Pancreas (tissue), 10 donors: ENCODE results near the gene SYP. TPM values are rescaled to one million over a fixed set of nuclear protein-coding genes. Genes with fewer than 3 reads are reported as not detected.

ENCODE experiments used
- ATAC-seq, 4 donors: fragments of 200-7000 bp; cut with Tn5 transposase; one replicate each; pipeline versions ENCODE4 v1.8.0 to v1.9.1; 2020; ENCODE audit warnings: mild to moderate bottlenecking in 4 of 4, moderate library complexity in 4 of 4
- DNase-seq, 6 donors: peaks; one replicate each; pipeline ENCODE4 v3.0.0-alpha.2; 2020
- FAIRE-seq: peaks from 2 replicates; lab custom pipeline; 2012; peaks lifted over from hg19 to GRCh38; lab: Jason Lieb, UNC
- H3K27ac ChIP-seq, 4 donors: fragments of 200-600 bp; sonication (generic); 1 replicate in 3 of 4; 2 replicates in 1 of 4; pipeline versions ENCODE4 v1.5.0 to v1.8.0; 2020
- H3K27me3 ChIP-seq, 4 donors: fragments of 200-600 bp; one replicate each; pipeline ENCODE4 v1.8.0; 2021
- H3K36me3 ChIP-seq, 3 donors: fragments of 200-600 bp; sonication (generic) in 1 of 3; one replicate each; pipeline versions ENCODE4 v1.5.0 to v1.8.0; 2020 to 2021
- H3K4me1 ChIP-seq, 3 donors: fragments of 200-600 bp; one replicate each; pipeline ENCODE4 v1.8.0; 2021
- H3K4me3 ChIP-seq, 4 donors: fragments of 200-600 bp; sonication (generic) in 2 of 4; one replicate each; pipeline versions ENCODE4 v1.5.0 to v1.8.0; 2020 to 2021
- H3K9me3 ChIP-seq, 4 donors: fragments of 200-600 bp; one replicate each; pipeline ENCODE4 v1.8.0; 2021
- WGBS, 2 donors: extraction: QIAGEN DNeasy Blood & Tissue Kit; methylation state at CpG; one replicate each; pipeline ENCODE4 v1.1.7; 2013; 5-methylcytosine and 5-hydroxymethylcytosine counted together
- intact Hi-C, 3 donors: fragments of 100-400 bp; cut with DNase I; formaldehyde crosslinking; loops; one replicate each; pipeline versions ENCODE4 v1.11.1 to v1.14.2; 2022
- polyA plus RNA-seq, 2 donors: library from polyadenylated mRNA; stranded (reverse); fragments of 200-250 nt; gene quantifications; one replicate each; pipeline ENCODE4 v1.2.3, GENCODE V29; 2013
- total RNA-seq, 6 donors: library from RNA; stranded (reverse); fragmentation: NEBNext Ultra II Directional in 4 of 6; extraction: Animal tissue kit (Norgen Biotek cat#: 25700) in 4 of 6; gene quantifications; one replicate each; pipeline versions ENCODE4 v1.2.1 to v1.2.4, GENCODE V29; 2021 to 2023
- TF ChIP-seq, protein P1 (sequence below), 4 donors: fragments of 200-600 bp; sonication (generic) in 3 of 4; IDR thresholded peaks; one replicate each; pipeline versions ENCODE4 v1.5.0 to v1.8.0; 2021; ENCODE audit warnings: antibody characterized with exemption in 4 of 4
- donor health status: healthy with polysubstance abuse.
- donor health status: DM: no; HTN: no; CAD: no; lungs with moderate emphysema.
- donor health status: DM: no; HTN: no; CAD: no.
- donor health status: control.
- donor health status: control.
- donor health status: Bipolar disorder and iron deficiency.
- donor health status: DM: yes; HTN: yes; CAD: no.
- donor health status: DM: no; HTN: no; CAD: no.
- donor health status: DM: no; HTN: no; CAD: no.
- donor health status: DM: yes; HTN: yes; CAD: no.

Gene SYP
- total and polyA plus RNA-seq, 8 donors: 2.0 to 41.7 (median 6.7) TPM

DNA sequence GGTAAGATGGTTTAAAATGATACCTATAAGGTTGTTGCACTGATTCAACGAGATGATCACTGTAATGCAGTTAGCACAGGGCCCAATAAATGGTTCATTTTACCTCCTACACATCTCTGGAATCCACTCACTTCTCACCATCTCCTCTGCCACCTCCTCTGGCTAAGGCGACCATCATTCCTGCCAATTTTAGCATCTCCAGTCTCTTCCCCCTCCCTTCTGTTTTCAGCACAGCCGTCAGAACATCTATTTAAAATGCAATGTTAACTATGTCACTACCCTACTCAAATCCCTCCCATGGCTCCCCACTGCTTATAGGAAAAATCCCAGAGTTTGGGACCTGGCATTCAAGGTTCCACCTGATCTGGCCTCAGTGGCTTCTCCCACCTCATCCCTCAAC lies 3.5 kb upstream of the SYP start:
- FAIRE-seq: no peak
- peaks cover 0 to 5% (median 4%) of the 10 kb centered on the region in 3 donors for H3K4me1 ChIP-seq
- no peak for ATAC-seq

DNA sequence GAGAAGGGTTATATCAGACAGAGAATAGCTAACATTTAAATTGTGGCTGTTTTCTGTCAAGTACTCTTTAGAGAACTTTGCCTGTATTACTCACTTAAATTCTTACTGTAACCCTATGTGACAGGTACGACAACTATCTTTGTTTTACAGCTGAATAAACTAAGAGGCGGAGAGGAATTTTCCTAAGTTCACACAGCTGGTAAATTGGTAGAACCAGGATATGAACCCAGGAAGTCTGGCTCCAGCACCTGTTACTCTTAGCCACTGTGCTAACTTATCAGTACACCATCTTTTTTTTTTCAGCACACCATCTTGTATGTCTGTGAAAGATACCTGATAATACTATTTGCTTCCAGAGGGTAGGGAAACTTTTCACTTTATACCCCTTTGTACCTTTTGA lies 2.0 kb upstream of the SYP start:
- peak; percentile 33 to 58 (median 46) for ATAC-seq
- Histone ChIP-seq H3K4me3 (no peak overlapping the region), H3K27ac (peak overlapping the region in 2 of 4 donors; percentile 12 to 55), H3K9me3 (no peaks in the 10 kb centered on the region), H3K36me3 (no peaks in the 10 kb centered on the region), H3K27me3 (no peaks in the 10 kb centered on the region), H3K4me1 (peaks cover 0 to 5% (median 4%) of the 10 kb centered on the region in 3 donors)
- TF ChIP-seq, protein P1, sequence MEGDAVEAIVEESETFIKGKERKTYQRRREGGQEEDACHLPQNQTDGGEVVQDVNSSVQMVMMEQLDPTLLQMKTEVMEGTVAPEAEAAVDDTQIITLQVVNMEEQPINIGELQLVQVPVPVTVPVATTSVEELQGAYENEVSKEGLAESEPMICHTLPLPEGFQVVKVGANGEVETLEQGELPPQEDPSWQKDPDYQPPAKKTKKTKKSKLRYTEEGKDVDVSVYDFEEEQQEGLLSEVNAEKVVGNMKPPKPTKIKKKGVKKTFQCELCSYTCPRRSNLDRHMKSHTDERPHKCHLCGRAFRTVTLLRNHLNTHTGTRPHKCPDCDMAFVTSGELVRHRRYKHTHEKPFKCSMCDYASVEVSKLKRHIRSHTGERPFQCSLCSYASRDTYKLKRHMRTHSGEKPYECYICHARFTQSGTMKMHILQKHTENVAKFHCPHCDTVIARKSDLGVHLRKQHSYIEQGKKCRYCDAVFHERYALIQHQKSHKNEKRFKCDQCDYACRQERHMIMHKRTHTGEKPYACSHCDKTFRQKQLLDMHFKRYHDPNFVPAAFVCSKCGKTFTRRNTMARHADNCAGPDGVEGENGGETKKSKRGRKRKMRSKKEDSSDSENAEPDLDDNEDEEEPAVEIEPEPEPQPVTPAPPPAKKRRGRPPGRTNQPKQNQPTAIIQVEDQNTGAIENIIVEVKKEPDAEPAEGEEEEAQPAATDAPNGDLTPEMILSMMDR (IDR thresholded peaks at IDR 0.05): no peak
- WGBS, 2 donors: 37 to 39% methylated on average over 2 of the region's 2 CpGs
- intact Hi-C loops: no loop called here
- FAIRE-seq: peak; percentile 57
- DNase-seq: no peak

More for the DNA sequence above, 3.5 kb upstream of the SYP start:
- no peaks in the 10 kb centered on the region for H3K27me3 ChIP-seq
- no peak overlapping the region for H3K4me3 ChIP-seq
- no peaks in the 10 kb centered on the region for H3K36me3 ChIP-seq
- H3K9me3 ChIP-seq: no peaks in the 10 kb centered on the region
- TF ChIP-seq, protein P1 (IDR thresholded peaks at IDR 0.05): no peak
- intact Hi-C loops: no loop called here
- no peak for DNase-seq
- no peak overlapping the region for H3K27ac ChIP-seq
- 64 to 71% methylated on average over 3 of the region's 3 CpGs for WGBS, 2 donors

DNA sequence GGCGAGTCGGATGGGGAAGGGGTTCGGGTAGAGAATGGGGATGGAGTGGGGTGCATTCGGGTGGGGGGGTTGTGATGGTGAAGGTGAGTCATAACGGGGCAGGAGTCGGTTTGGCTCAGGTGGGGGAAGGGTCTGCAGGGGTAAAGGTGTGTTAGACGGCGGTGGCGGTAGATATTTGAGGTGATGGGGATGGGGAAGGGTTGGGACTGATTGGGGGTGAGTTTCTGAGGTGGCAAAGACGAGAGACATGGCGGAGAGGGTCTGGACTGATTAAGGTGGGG lies 738 bp downstream of the SYP start:
- 12 to 42% methylated on average over 10 to 11 of the region's 11 CpGs for WGBS, 2 donors
- Histone ChIP-seq H3K9me3 (no peaks in the 10 kb centered on the region), H3K4me3 (no peak overlapping the region), H3K36me3 (no peaks in the 10 kb centered on the region), H3K4me1 (peaks cover 0 to 5% (median 4%) of the 10 kb centered on the region in 3 donors), H3K27ac (no peak overlapping the region), H3K27me3 (no peaks in the 10 kb centered on the region)
- intact Hi-C loops: no loop called here
- TF ChIP-seq, protein P1 (IDR thresholded peaks at IDR 0.05): no peak
- FAIRE-seq: no peak
- no peak for DNase-seq
- ATAC-seq: no peak

DNA sequence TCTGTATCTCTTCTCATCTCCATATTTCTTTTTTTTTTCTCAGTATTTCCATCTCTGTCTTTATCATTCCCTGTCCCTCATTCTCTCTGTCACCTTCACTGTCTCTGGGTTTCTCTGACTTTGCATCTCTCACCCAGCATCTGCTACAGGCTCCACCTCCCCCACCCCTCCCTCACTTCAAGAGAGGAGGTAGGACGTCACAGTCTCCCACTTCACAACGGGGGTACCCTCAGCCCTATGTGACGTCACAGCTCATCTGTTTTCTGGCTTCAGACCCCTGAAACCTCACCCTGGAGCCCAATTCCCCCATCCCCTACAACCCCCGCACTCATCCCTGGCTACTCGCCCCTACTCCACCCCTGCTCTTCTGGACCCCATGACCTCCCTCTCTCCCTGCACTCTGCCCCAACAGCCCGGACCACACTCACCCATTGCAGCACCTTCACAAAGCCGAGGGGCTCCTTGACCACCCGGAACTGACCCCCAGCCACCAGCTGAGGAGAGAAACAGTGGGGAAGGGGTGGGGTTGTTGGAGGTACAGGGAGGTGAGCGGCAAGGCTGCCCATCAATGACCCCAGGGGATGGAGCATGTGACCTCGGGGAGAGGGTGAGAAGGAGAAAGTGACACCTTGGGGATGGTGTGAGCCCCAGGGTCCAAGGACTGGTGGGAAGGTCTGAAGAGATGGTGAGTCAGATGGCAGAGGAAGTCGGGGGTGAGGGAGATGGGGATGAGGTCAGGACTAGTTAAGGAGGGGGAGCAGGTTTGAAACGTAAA lies 1.3 kb downstream of the SYP start:
- Histone ChIP-seq H3K27me3 (no peaks in the 10 kb centered on the region), H3K9me3 (no peaks in the 10 kb centered on the region), H3K4me3 (no peak overlapping the region), H3K4me1 (peaks cover 0 to 5% (median 4%) of the 10 kb centered on the region in 3 donors), H3K36me3 (no peaks in the 10 kb centered on the region), H3K27ac (no peak overlapping the region)
- intact Hi-C loops: no loop called here
- DNase-seq: no peak
- 26 to 38% methylated on average over 12 of the region's 12 CpGs for WGBS, 2 donors
- TF ChIP-seq, protein P1 (IDR thresholded peaks at IDR 0.05): no peak
- FAIRE-seq: no peak
- ATAC-seq: no peak

DNA sequence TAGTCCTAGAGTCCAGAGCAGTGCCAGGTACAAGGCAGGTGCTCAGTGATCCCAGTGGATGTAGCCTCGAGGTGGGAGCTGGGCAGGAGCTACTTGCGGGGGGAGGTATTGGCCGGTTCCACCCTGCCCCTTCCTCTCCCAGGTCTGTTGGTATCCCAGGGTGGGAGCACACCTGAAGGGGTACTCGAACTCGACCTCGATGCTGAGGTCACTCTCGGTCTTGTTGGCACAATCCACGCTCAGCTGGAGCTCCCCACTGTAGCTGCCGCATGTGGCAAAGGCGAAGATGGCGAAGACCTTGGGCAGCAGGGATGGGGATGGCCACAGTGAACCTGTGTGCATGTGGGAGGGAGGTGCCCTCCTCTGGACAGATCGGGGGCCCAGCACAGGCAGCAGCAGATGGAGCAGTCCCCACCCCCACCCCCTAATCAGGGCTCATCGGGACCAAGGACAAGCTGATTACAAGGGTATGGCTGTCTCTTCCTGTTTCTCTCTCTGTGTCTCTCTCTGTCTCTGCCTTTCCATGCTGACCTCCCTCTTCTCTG lies 2.4 kb downstream of the SYP start:
- Histone ChIP-seq H3K4me1 (peaks cover 0 to 5% (median 4%) of the 10 kb centered on the region in 3 donors), H3K36me3 (no peaks in the 10 kb centered on the region), H3K9me3 (no peaks in the 10 kb centered on the region), H3K27ac (no peak overlapping the region), H3K4me3 (no peak overlapping the region), H3K27me3 (no peaks in the 10 kb centered on the region)
- no peak for DNase-seq
- TF ChIP-seq, protein P1 (IDR thresholded peaks at IDR 0.05): no peak
- 66 to 70% methylated on average over 13 of the region's 13 CpGs for WGBS, 2 donors
- ATAC-seq: no peak
- no peak for FAIRE-seq
- intact Hi-C loops: no loop called here
